Small intestine (tissue), 7 donors: ENCODE results near the gene NCAPG2. TPM values are rescaled to one million over a fixed set of nuclear protein-coding genes. Genes with fewer than 3 reads are reported as not detected.

Source experiments
- DNase-seq, 2 donors: peaks; one replicate each; pipeline versions ENCODE4 v3.0.0 to v3.0.0-alpha.2; 2013
- FAIRE-seq: peaks from 2 replicates; lab custom pipeline; 2012; peaks lifted over from hg19 to GRCh38; lab: Jason Lieb, UNC
- H3K27ac ChIP-seq, 3 donors: one replicate each; pipeline ENCODE4 v1.5.1; 2013; ENCODE audit warnings: low read length in 2 of 3, mild to moderate bottlenecking in 2 of 3, control low read depth in 1 of 3, inconsistent platforms in 1 of 3, low read depth in 1 of 3, moderate library complexity in 1 of 3
- H3K27me3 ChIP-seq, 3 donors: one replicate each; pipeline ENCODE4 v1.6.1; 2013; ENCODE audit warnings: low read length in 3 of 3, inconsistent platforms in 1 of 3; ENCODE audit not compliant: control insufficient read depth in 3 of 3, insufficient read depth in 3 of 3
- H3K36me3 ChIP-seq, 3 donors: one replicate each; pipeline ENCODE4 v1.6.1; 2013; ENCODE audit warnings: low read length in 3 of 3, inconsistent platforms in 1 of 3, low read depth in 1 of 3, mild to moderate bottlenecking in 1 of 3, moderate library complexity in 1 of 3; ENCODE audit not compliant: control insufficient read depth in 3 of 3, insufficient read depth in 2 of 3
- H3K4me1 ChIP-seq, 3 donors: one replicate each; pipeline ENCODE4 v1.6.1; 2013; ENCODE audit warnings: low read length in 2 of 3, inconsistent platforms in 1 of 3, low read depth in 1 of 3, mild to moderate bottlenecking in 1 of 3, moderate library complexity in 1 of 3; ENCODE audit not compliant: control insufficient read depth in 3 of 3, insufficient read depth in 2 of 3
- H3K4me3 ChIP-seq, 3 donors: one replicate each; pipeline ENCODE4 v1.5.1; 2013; ENCODE audit warnings: low read length in 3 of 3, control low read depth in 1 of 3, inconsistent platforms in 1 of 3, low read depth in 1 of 3, mild to moderate bottlenecking in 1 of 3, moderate library complexity in 1 of 3
- H3K9me3 ChIP-seq, 2 donors: one replicate each; pipeline ENCODE4 v1.6.1; 2013; ENCODE audit warnings: low read depth in 1 of 2, low read length in 1 of 2; ENCODE audit not compliant: control insufficient read depth in 2 of 2, insufficient read depth in 1 of 2
- WGBS, 3 donors: extraction: QIAGEN DNeasy Blood & Tissue Kit; methylation state at CpG; one replicate each; pipeline ENCODE4 v1.1.7; 2013; 5-methylcytosine and 5-hydroxymethylcytosine counted together
- polyA plus RNA-seq, 4 donors: library from polyadenylated mRNA; stranded (reverse) in 3 of 4; unstranded in 1 of 4; fragments of 200-250 nt in 3 of 4; fragments of 120-200 nt in 1 of 4; gene quantifications; one replicate each; pipeline versions ENCODE4 v1.2.1 to v1.2.3, GENCODE V29; 2013
- donor health status: healthy with polysubstance abuse.
- donor health status: control.
- donor health status: control.
- donor health status: Bipolar disorder and iron deficiency.
- donor health status: healthy.

NCAPG2 gene
- polyA plus RNA-seq, 4 donors, result 0.81 to 11.2 (median 5.9) TPM

DNA sequence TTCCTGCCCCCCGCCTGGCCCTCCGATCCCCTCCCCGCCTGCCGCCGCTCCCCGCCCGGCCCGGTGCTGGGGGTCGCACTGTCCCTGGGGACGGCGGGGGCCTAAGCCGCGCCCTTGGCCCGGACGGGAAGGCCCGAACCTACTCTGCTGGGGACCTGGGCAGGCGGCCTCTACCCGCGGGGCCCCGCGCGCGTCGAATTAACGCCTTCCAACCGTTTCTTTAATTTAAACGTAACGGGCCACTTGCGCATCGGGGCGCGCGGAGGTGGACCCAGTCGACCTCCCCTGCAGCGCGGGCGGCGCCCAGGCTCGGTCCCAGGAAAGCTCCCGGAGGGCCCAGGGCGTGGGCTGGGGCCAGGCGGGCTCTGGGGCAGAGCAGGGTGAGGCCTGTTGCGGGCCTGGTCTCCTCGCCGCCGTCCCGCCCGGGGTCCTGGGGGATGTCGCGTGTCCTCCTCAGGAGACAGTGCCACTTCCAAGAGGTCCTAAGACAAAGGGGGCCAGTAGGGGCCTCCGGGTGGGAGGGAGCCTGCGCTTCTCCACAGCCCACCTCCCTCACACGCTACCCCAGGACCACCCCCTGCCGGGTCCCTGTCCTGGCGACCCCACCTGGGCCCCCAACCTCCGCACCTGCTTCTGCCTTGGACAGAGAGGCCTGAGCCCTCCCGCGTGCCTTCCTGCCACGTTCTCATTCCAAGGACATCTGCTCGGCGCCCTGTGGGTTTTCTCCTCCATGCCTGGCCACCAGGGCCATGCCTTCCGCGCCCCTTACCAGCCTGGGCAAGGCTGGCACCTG is 116.3 kb downstream of the NCAPG2 start:
- no peak for FAIRE-seq
- Histone ChIP-seq H3K4me1 (peaks cover 0 to 3% (median 0%) of the 10 kb centered on the region in 3 donors), H3K4me3 (peak overlapping the region in 1 of 3 donors; percentile 57), H3K36me3 (no peaks in the 10 kb centered on the region), H3K27me3 (peaks cover 3 to 41% (median 12%) of the 10 kb centered on the region in 3 donors), H3K9me3 (peaks cover 2 to 8% of the 10 kb centered on the region in 2 donors), H3K27ac (no peak overlapping the region)
- 13 to 27% (median 24%) methylated on average over 45 to 63 of the region's 63 CpGs for WGBS, 3 donors
- peak in 1 of 2 donors; percentile 38 for DNase-seq

DNA sequence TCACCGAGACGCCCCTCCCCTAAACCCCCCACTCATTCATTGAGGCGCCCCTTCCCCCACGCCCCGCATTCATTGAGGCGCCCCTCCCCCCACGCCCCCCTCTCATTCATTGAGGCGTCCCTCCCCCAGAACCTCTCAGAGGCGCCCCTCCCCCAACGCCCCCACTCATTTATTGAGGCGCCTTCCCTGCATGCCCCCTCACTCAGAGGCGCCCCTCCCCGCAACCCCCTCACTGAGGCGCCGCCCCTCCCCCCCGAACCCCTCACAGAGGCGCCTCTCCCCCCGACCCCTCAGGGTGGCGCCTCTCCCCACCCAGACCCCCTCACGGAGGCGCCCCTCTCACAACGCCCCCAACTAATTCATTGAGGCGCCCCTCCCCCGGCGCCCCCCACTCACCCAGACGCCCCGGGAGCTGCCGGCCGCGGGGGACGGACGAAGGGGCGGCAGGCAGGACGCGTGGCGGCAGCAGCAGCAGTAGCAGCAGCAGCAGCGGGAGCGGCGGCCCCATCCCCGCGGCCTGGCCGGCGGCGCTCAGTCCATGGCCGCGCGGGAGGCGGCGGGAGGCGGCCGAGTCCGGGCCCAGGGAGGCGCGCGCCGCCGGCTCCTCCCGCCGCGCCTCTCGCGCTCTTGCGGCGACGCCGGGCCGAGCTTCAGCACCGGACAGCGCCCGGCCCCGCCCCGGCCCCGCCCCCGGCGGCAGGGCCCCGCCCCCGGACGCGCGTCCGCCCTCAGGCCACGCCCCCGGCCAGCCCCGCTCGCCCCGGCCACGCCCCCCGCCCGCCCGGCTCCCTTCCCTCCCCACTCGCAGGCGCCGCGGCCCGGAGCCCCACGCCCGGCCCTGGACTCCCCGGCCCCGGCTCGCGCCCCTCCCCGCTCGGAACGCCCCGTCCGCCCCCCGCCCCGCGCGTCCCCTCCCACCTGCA is 117.2 kb downstream of the NCAPG2 start, which contains the start of gene PTPRN2:
PTPRN2 (minus strand) TSS at position 662 of the 923 bp plus-strand sequence.
- no peak within 1 kb of the TSS for H3K27ac ChIP-seq
- 2 to 4% (median 3%) methylated on average over 14 to 110 of the region's 110 CpGs for WGBS, 3 donors
- H3K4me3 ChIP-seq, result peak within 1 kb of the TSS; percentile 18 to 57 (median 20)
- peaks cover 3 to 41% (median 14%) of the 10 kb centered on the region in 3 donors for H3K27me3 ChIP-seq
- DNase-seq (peak; percentile 61 to 71), FAIRE-seq (no peak)
- peaks cover 0 to 3% (median 1%) of the 10 kb centered on the region in 3 donors for H3K4me1 ChIP-seq
- H3K9me3 ChIP-seq, result peaks cover 0 to 2% of the 10 kb centered on the region in 2 donors
- H3K36me3 ChIP-seq, result no peaks in the 10 kb centered on the region

DNA sequence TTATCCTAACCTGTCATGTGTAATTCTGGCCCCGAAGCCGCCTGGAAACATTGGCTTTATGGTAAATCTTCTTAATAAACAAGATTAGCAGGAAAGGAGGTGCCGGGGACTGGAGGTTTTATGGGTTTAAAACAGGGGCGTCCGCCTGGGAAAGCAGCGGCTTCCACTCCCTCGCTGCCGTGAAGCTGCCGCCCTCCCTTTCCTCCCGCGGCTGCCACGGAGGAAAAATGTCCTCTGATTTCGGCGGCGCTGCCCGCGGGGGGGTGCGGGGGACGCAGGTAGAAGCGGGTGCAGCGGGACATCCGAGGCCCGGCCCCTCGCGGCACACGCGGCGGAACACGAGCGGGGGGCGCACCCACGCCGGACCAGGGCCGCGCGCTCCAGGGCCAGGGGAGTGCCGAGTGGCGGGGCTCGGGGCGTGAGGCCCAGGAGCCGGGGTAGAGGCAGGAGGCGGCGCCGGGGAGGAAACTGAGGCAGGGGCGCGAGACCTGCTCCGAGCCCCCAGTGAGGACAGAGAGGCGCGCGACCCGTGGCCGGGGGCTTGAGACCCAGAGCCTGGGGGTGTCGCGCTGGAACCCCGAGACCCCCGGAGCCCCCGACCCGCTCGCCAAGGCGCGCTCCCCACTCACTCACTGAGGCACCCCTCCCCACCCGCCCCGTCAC is 118.0 kb downstream of the NCAPG2 start:
- H3K36me3 ChIP-seq, result no peaks in the 10 kb centered on the region
- H3K9me3 ChIP-seq, result no peaks in the 10 kb centered on the region
- peak overlapping the region; percentile 12 to 36 (median 18) for H3K4me3 ChIP-seq
- DNase-seq (no peak), FAIRE-seq (no peak)
- peak overlapping the region in 1 of 3 donors; percentile 6 for H3K27ac ChIP-seq
- peaks cover 0 to 7% (median 3%) of the 10 kb centered on the region in 3 donors for H3K4me1 ChIP-seq
- peaks cover 3 to 41% (median 14%) of the 10 kb centered on the region in 3 donors for H3K27me3 ChIP-seq
- 4 to 6% (median 5%) methylated on average over 41 to 63 of the region's 63 CpGs for WGBS, 3 donors

DNA sequence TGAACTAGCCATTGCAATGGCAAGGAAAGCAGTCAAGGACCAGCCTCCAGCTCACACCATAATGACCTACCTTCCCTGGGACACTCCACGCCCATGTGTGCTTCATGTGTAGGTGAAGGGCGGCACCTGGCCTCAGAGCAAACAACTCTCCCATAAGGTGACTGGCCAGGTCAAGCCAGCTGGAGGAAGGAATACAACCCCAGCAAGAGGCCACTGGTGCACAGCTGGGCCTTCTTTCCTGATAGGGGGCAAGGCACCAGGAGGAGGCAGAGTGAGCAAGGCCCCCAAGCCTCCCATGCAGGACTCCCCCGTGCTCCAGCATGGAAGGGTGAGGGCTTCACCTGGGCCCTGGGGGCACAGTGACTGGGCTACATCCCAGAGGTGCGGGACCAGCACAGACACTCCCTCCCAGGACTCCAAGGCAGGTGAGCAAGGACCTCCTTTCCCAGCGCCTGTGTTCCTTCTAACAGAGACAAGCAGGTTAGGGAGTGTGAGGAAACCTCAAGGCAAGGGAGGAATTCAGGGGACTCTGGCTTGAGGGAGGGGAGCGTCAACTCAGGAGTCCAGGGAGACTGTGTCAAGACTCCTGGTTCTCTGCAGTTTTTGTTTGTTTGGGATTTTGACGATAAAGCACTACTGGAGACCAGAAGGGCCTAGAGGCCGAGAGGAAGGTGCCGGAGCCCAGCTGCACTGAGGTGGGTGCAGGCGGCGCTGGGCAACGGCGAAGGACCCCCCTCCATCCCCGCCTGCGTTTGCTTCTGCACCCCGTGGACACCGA is 118.7 kb downstream of the NCAPG2 start:
- FAIRE-seq, result no peak
- DNase-seq, result peak in 1 of 2 donors; percentile 28
- peak overlapping the region in 2 of 3 donors; percentile 15 to 22 for H3K27ac ChIP-seq
- WGBS, 3 donors, result 50 to 60% (median 52%) methylated on average over 17 of the region's 17 CpGs
- H3K9me3 ChIP-seq, result peaks cover 0 to 6% of the 10 kb centered on the region in 2 donors
- peaks cover 3 to 41% (median 14%) of the 10 kb centered on the region in 3 donors for H3K27me3 ChIP-seq
- no peaks in the 10 kb centered on the region for H3K36me3 ChIP-seq
- H3K4me3 ChIP-seq, result peak overlapping the region; percentile 11 to 18 (median 12)
- H3K4me1 ChIP-seq, result peaks cover 0 to 14% (median 3%) of the 10 kb centered on the region in 3 donors

DNA sequence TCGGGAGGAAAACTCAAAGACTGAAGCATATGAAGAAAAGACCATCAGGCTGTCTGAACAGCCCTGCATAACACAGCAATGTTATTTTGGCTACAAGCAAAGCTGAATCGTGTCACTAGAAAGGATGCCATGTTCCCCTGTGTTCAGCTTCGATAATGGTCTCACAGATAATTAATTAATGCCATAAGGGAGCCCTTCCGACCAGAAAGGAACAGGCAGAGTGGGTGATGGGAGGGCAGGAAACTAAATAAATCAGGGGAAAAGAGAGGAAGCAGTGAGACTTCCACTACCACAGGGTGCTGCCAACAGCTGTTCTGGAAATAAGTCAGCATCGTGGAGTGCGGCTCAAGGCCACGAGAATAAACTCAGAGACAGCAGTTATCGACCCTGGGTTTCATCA is 120.2 kb downstream of the NCAPG2 start:
- peaks cover 0 to 14% (median 3%) of the 10 kb centered on the region in 3 donors for H3K4me1 ChIP-seq
- peaks cover 3 to 37% (median 14%) of the 10 kb centered on the region in 3 donors for H3K27me3 ChIP-seq
- WGBS, 3 donors, result 54 to 89% (median 81%) methylated on average over 8 of the region's 8 CpGs
- peaks cover 0 to 19% of the 10 kb centered on the region in 2 donors for H3K9me3 ChIP-seq
- no peak for FAIRE-seq
- H3K27ac ChIP-seq, result no peak overlapping the region
- DNase-seq, result no peak
- no peak overlapping the region for H3K4me3 ChIP-seq
- no peaks in the 10 kb centered on the region for H3K36me3 ChIP-seq

DNA sequence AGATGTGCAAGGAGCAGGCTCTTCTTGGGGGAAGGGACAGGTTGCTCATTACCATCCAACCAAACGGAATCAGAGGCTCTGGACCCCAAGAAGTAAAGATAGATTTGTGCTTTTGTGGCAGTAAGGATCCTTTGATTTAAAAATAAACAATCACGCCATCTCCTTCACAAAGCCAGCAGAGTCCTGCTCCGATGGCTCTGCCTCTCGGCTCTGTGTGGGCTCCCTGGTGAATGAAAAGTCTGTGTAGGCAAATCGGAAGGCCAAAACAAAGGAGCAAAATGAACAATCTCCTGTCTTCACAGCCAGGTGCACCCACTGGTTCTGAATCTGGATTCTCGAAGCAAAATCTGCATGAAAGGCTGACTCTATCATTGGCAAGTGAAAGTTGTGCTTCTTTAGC is 120.8 kb downstream of the NCAPG2 start:
- Histone ChIP-seq H3K27me3 (peaks cover 3 to 31% (median 14%) of the 10 kb centered on the region in 3 donors), H3K4me1 (peaks cover 0 to 14% (median 3%) of the 10 kb centered on the region in 3 donors), H3K4me3 (no peak overlapping the region), H3K27ac (no peak overlapping the region), H3K36me3 (no peaks in the 10 kb centered on the region), H3K9me3 (peaks cover 0 to 21% of the 10 kb centered on the region in 2 donors)
- 68 to 86% (median 77%) methylated on average over 6 of the region's 6 CpGs for WGBS, 3 donors
- DNase-seq (no peak), FAIRE-seq (no peak)

DNA sequence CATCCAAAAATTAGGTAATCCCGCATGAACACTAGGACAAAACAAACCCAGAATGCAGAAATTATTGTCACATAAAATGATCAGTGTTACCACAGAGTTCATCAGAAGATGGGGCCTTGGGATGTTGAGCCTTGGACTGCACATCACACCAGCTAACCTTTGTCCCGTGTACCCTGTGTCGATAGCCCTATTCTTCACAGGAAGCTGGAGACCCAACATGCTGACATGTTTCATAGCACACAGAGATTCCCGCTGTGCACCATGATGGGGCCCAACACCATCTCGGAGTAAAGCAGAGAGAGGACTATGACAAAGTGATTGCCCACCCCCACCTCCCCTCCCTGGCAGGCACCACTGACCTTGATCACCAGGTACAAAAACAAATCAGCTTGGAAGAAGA is 121.5 kb downstream of the NCAPG2 start:
- Histone ChIP-seq H3K36me3 (no peaks in the 10 kb centered on the region), H3K4me1 (peaks cover 0 to 14% (median 3%) of the 10 kb centered on the region in 3 donors), H3K27me3 (peaks cover 3 to 24% (median 14%) of the 10 kb centered on the region in 3 donors), H3K27ac (no peak overlapping the region), H3K9me3 (peaks cover 0 to 22% of the 10 kb centered on the region in 2 donors), H3K4me3 (no peak overlapping the region)
- FAIRE-seq (no peak), DNase-seq (no peak)
- 68 to 78% (median 68%) methylated on average over 5 of the region's 5 CpGs for WGBS, 3 donors
